HepG2 (cell line): ENCODE measurements around the gene PBX2. TPM values are rescaled to one million over a fixed set of nuclear protein-coding genes. Genes with fewer than 3 reads are reported as not detected.
A peak's percentile ranks its signal among the peaks of the same experiment; 100 is the strongest.

Source experiments
- AGO2 ChIP-seq: fragments of 200-400 bp; formaldehyde crosslinking; optimal IDR thresholded peaks from 2 replicates; pipeline ENCODE3; 2017; ENCODE audit warnings: mild to moderate bottlenecking, low read depth, low read length, moderate library complexity
- CEBPZ ChIP-seq: IDR thresholded peaks from 2 replicates; pipeline ENCODE4 v1.6.1; 2012; ENCODE audit warnings: low read length, improper control_type of control experiment
- FOXA3 ChIP-seq: IDR thresholded peaks from 2 replicates; pipeline ENCODE4 v1.6.1; 2016; ENCODE audit warnings: missing genetic modification reagents, missing compliant biosample characterization
- HDAC2 ChIP-seq: sonication (generic); formaldehyde crosslinking; IDR thresholded peaks from 2 replicates; pipeline ENCODE4 v1.4.0; 2020; ENCODE audit warnings: missing genetic modification reagents
- PHF5A ChIP-seq: IDR thresholded peaks from one replicate; pipeline ENCODE4 v1.6.1; 2018; ENCODE audit warnings: low read depth, missing genetic modification reagents; ENCODE audit not compliant: unreplicated experiment
- RFX5 ChIP-seq: IDR thresholded peaks from 2 replicates; pipeline ENCODE4 v1.6.1; 2011; ENCODE audit warnings: low read depth, low read length, improper control_type of control experiment
- SNAPC4 ChIP-seq: sonication (generic); formaldehyde crosslinking; IDR thresholded peaks from 2 replicates; pipeline ENCODE4 v1.4.0; 2020; ENCODE audit warnings: mild to moderate bottlenecking, missing genetic modification reagents
- SPEN ChIP-seq: sonication (generic); formaldehyde crosslinking; IDR thresholded peaks from 2 replicates; pipeline ENCODE4 v1.5.1; 2020; ENCODE audit warnings: low read depth, mild to moderate bottlenecking, missing genetic modification reagents
- TEAD3 ChIP-seq: optimal IDR thresholded peaks from 2 replicates; pipeline ENCODE3; 2016; ENCODE audit warnings: borderline replicate concordance
- TERF1 ChIP-seq: sonication (generic); formaldehyde crosslinking; IDR thresholded peaks from 2 replicates; pipeline ENCODE4 v1.8.0; 2022; ENCODE audit warnings: mild to moderate bottlenecking, missing genetic modification reagents, moderate library complexity
- ZNF142 ChIP-seq: sonication (generic); formaldehyde crosslinking; IDR thresholded peaks from 2 replicates; pipeline ENCODE4 v1.4.0; 2020; ENCODE audit warnings: missing genetic modification reagents
- ZNF674 ChIP-seq: sonication (generic); formaldehyde crosslinking; IDR thresholded peaks from 2 replicates; pipeline ENCODE4 v1.5.0; 2020; ENCODE audit warnings: low read depth, mild to moderate bottlenecking, missing genetic modification reagents
- ZNF703 ChIP-seq: sonication (generic); formaldehyde crosslinking; IDR thresholded peaks from 2 replicates; pipeline ENCODE4 v1.5.1; 2020; ENCODE audit warnings: missing genetic modification reagents, mild to moderate bottlenecking, moderate library complexity, borderline replicate concordance
- polyA plus RNA-seq, 8 experiments: library from polyadenylated mRNA; depleted of rRNA in 3 of 8; stranded (reverse) in 7 of 8; unstranded in 1 of 8; fragments of >200 nt; fragmentation: Illumina TruSeq in 4 of 8; extraction: Trizol in 4 of 8; gene quantifications; 2 replicates each; pipeline versions ENCODE4 v1.2.1 to v1.2.3, GENCODE V29; 2011 to 2016; ENCODE audit warnings: low read depth in 4 of 8, missing spikeins in 1 of 8, mixed read lengths in 1 of 8; ENCODE audit not compliant: insufficient read depth in 1 of 8
- total RNA-seq, 5 experiments: library from RNA; depleted of rRNA; stranded (reverse); fragments of >200 nt; fragmentation: Illumina TruSeq; extraction: Trizol; gene quantifications; 2 replicates each; pipeline ENCODE4 v1.2.3, GENCODE V29; 2016; ENCODE audit warnings: low read depth in 1 of 5

The PBX2 gene
- total and polyA plus RNA-seq, 2 of the 13 experiments (the other 11 are each of a cell fraction or from before 2014, with no cell fraction given), result 42.3 to 77.8 TPM

GRCh38 chr6:32195902-32196681, 6.1 kb upstream of the PBX2 start (continued):
- TF ChIP-seq SNAPC4 (CRISPR knock-in tag) (no peak), ZNF674 (CRISPR knock-in tag) (no peak), RFX5 (peak; percentile 71; the same call in 1 of the 2 replicates), TERF1 (CRISPR knock-in tag) (no peak), ZNF142 (peak; percentile 95), AGO2 (peak; percentile 93), PHF5A (no peak), HDAC2 (peak; percentile 68; the same call in 1 of the 2 replicates), CEBPZ (no peak), SPEN (CRISPR knock-in tag) (peak; percentile 92), FOXA3 (CRISPR knock-in tag) (no peak), ZNF703 (CRISPR knock-in tag) (no peak), TEAD3 (CRISPR knock-in tag) (no peak)
